Stimulated activated naive B cell treated with anti-CD40 and anti-IgM and Interleukin-4, amounts not matched to agents 10 μg/mL and 1 μg/mL and 100 μg/mL, for 72 hours (primary cell): ENCODE measurements around the gene C2CD2.

Experiments
- ATAC-seq, 2 donors: fragments of 150-1000 bp; cut with Tn5 transposase; replicated peaks; 2 replicates each; pipeline ENCODE4 v1.10.0; 2021; ENCODE audit warnings: moderate library complexity in 1 of 2
- DNase-seq: peaks from one replicate; pipeline ENCODE4 v3.0.0; 2021
- H3K27ac Mint-ChIP-seq: one replicate; pipeline ENCODE4 v1.8.0; 2022; ENCODE audit warnings: mild to moderate bottlenecking, mixed read lengths
- H3K27me3 Mint-ChIP-seq, 2 donors: one replicate each; pipeline ENCODE4 v1.8.0; 2022; ENCODE audit warnings: mixed read lengths in 2 of 2
- H3K36me3 Mint-ChIP-seq, 2 donors: one replicate each; pipeline ENCODE4 v1.8.0; 2022; ENCODE audit warnings: mixed read lengths in 2 of 2, mild to moderate bottlenecking in 1 of 2
- H3K4me1 Mint-ChIP-seq, 2 donors: one replicate each; pipeline ENCODE4 v1.8.0; 2022; ENCODE audit warnings: mixed read lengths in 2 of 2, mild to moderate bottlenecking in 1 of 2
- H3K4me3 Mint-ChIP-seq, 2 donors: one replicate each; pipeline ENCODE4 v1.8.0; 2022; ENCODE audit warnings: mild to moderate bottlenecking in 2 of 2, mixed read lengths in 2 of 2, moderate library complexity in 1 of 2
- H3K9me3 Mint-ChIP-seq, 2 donors: one replicate each; pipeline ENCODE4 v1.8.0; 2022; ENCODE audit warnings: mixed read lengths in 2 of 2, mild to moderate bottlenecking in 1 of 2

Gene C2CD2

DNA sequence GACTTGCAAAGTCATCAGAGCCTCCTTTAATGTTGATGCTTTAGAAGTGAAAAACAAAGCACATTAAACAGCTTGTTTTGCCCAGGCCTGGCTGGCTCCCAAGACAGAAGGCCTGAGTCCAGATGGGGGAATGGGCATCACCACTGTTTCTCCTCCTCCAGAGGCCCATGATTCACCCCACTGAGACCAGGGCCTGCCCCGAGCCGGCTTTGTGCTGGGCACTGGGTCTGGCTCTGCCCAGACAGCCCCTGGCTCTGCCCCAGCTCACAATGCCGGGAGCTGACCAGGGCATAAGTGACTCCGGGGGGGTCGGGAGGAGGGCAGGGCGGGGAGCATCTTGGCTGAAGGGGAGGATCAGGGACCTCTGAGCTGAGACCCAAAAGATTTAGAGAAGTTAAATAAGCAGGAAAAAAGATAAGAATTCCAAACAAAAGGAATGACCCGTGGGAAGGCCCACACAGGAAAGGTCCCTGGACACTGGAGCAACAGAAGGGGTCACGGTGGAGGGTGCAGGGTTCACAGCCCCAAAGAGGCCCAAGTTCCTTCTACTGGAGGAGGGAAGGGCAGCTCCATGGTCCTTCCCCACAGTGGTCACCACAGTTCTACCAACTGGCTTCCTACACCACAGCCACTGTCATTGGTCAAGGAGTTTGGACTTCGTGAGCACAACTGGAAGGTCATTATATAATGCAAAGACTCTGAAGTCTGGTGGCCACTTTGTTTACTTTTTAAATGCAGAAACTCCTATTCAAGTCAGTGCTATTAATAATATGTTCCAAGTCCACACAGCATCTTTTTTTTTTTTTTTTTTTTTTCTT, 5.5 kb downstream of the C2CD2 start:
- Mint-ChIP-seq H3K4me3 (no peak overlapping the region), H3K27me3 (no peaks in the 10 kb centered on the region), H3K27ac (no peak overlapping the region), H3K36me3 (peaks cover 2 to 4% of the 10 kb centered on the region in 2 donors), H3K4me1 (peaks cover 6 to 15% of the 10 kb centered on the region in 2 donors), H3K9me3 (peaks cover 2 to 4% of the 10 kb centered on the region in 2 donors)
- DNase-seq: no peak
- ATAC-seq: no peak

DNA sequence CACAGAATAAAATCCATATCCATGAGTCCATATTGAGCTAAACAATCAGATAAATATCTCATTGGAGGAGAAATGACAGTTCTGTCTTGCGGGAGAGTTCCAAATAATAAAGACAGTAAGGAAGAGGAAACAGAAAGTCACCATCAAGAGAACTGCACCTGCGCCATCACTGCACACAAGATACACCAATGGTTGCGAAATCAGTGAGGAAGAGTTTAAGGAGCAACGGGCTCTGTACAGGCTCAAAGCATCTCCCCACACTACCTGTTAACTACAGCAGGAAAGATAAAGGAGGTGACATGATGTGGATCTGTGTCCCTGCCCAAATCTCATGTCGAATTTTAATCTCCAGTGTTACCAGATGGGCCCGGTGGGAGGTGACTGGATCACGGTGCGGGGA, 7.8 kb downstream of the C2CD2 start:
- Mint-ChIP-seq H3K4me1 (peaks cover 1 to 6% of the 10 kb centered on the region in 2 donors), H3K9me3 (peaks cover 2 to 4% of the 10 kb centered on the region in 2 donors), H3K36me3 (peaks cover 2 to 4% of the 10 kb centered on the region in 2 donors), H3K27me3 (no peaks in the 10 kb centered on the region), H3K27ac (no peak overlapping the region), H3K4me3 (no peak overlapping the region)
- ATAC-seq (no peak), DNase-seq (no peak)

DNA sequence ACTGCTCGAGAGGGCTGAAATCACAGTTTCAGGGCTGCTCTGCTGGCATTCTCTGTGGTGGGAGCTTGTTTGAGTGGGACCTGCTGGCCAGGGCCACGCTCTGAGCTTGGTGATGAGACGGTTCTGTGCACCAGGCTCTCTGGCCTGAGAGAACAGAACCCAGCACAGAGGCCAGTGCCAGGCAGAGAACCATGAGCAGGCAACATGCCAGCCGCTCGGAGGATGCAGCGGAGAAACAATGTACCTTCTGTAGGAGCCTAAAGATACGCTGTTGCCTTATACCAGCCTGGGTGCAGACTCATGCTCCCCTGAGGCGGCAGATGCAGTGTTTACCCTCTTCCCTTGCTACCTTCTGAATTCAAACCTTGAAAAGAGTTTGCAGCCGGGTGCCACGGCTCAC, 10.0 kb downstream of the C2CD2 start:
- H3K36me3 Mint-ChIP-seq: peaks cover 0 to 4% of the 10 kb centered on the region in 2 donors
- H3K27me3 Mint-ChIP-seq: no peaks in the 10 kb centered on the region
- H3K27ac Mint-ChIP-seq: no peak overlapping the region
- H3K9me3 Mint-ChIP-seq: peaks cover 0 to 4% of the 10 kb centered on the region in 2 donors
- ATAC-seq (no peak), DNase-seq (no peak)
- no peak overlapping the region for H3K4me3 Mint-ChIP-seq
- peaks cover 1 to 6% of the 10 kb centered on the region in 2 donors for H3K4me1 Mint-ChIP-seq

DNA sequence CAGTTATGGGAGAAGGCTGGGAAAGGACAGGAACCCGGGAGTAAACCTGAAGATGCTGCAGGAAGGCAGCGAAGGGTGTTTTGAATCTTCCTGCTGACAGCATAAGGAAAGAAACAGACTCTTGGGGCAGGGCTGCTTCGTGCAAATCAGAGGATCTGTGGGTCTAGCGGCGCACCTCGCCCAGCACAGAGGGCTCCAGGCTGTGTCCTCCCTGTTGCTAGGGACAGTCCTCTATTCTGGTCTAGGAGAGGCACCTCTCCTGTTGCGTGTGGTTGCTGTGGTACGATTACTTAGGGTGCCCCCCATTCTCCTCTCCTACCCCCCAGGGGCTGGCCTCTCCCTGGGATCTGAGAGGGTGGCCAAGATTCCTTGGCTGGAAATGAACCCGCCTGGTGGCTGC, 11.4 kb downstream of the C2CD2 start:
- H3K4me3 Mint-ChIP-seq: no peak overlapping the region
- no peak overlapping the region for H3K27ac Mint-ChIP-seq
- H3K4me1 Mint-ChIP-seq: no peaks in the 10 kb centered on the region
- H3K27me3 Mint-ChIP-seq: no peaks in the 10 kb centered on the region
- ATAC-seq: no peak
- DNase-seq: no peak
- H3K36me3 Mint-ChIP-seq: peaks cover 2 to 4% of the 10 kb centered on the region in 2 donors
- peaks cover 0 to 4% of the 10 kb centered on the region in 2 donors for H3K9me3 Mint-ChIP-seq

DNA sequence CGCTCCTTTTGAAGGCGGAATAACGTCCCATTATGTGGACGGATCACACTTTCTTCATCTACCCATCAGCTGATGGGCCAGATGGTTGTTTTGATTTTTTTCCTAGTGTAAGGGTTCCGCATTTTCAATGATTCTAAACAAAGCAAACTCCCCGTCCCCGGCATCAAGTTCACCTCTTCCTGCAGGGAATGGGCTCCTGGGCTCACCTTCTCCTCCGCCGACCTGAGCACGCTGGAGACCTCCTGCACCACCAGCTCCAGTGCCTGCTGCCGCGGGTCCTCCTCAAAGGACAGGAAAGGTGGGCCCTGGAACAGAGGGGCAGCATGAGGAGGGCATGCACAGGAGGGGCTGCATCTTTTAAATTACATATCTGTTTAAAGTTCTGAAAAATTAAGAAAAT, 11.9 kb downstream of the C2CD2 start:
- no peaks in the 10 kb centered on the region for H3K27me3 Mint-ChIP-seq
- peaks cover 2 to 4% of the 10 kb centered on the region in 2 donors for H3K36me3 Mint-ChIP-seq
- DNase-seq (no peak), ATAC-seq (no peak)
- H3K9me3 Mint-ChIP-seq: peaks cover 0 to 4% of the 10 kb centered on the region in 2 donors
- no peak overlapping the region for H3K27ac Mint-ChIP-seq
- H3K4me3 Mint-ChIP-seq: no peak overlapping the region
- H3K4me1 Mint-ChIP-seq: no peaks in the 10 kb centered on the region

DNA sequence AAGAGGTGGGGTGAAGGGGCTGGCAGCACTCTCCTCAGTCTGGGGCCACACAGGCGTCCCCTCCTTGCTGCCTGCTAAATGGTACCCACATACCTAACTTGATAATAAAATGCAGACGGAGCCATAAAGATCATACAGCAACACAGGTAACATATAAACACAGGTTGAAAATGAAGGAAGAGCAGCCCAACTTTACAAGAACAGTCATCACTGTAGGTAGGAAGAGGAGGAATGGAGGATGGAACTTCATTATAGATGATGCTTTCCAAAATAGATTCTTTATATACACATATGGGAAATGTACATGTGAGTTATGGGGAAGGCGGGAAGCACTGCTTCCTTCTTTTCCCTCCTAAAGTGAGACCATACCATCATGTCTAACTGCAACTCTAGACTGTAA, 13.4 kb downstream of the C2CD2 start:
- Mint-ChIP-seq H3K4me3 (no peak overlapping the region), H3K27ac (no peak overlapping the region), H3K36me3 (peaks cover 2 to 4% of the 10 kb centered on the region in 2 donors), H3K4me1 (no peaks in the 10 kb centered on the region), H3K9me3 (peaks cover 0 to 4% of the 10 kb centered on the region in 2 donors), H3K27me3 (peaks cover 0 to 4% of the 10 kb centered on the region in 2 donors)
- DNase-seq (no peak), ATAC-seq (no peak)

DNA sequence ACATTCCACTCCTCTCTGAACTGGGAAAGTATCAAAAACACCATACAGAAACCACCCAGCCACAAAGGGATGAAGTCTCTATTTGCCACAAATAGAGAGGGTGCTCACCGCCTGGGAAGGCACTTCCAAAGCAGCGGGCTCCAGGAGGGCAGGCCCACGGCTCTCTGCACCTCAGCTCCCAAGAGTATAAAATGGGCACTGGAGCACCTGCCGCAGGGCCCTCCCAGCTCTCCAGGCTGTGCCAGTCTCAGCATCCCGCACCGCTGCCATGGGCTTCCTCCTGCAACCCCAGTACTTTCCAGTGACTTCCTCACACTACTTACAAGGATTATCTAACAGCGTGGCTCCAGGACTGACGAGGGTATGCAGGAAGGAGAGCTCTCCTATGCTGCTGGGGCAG, 14.4 kb downstream of the C2CD2 start:
- no peak for ATAC-seq
- no peak for DNase-seq
- Mint-ChIP-seq H3K9me3 (no peaks in the 10 kb centered on the region), H3K36me3 (peaks cover 2 to 4% of the 10 kb centered on the region in 2 donors), H3K4me1 (no peaks in the 10 kb centered on the region), H3K27ac (no peak overlapping the region), H3K27me3 (peaks cover 0 to 4% of the 10 kb centered on the region in 2 donors), H3K4me3 (no peak overlapping the region)

DNA sequence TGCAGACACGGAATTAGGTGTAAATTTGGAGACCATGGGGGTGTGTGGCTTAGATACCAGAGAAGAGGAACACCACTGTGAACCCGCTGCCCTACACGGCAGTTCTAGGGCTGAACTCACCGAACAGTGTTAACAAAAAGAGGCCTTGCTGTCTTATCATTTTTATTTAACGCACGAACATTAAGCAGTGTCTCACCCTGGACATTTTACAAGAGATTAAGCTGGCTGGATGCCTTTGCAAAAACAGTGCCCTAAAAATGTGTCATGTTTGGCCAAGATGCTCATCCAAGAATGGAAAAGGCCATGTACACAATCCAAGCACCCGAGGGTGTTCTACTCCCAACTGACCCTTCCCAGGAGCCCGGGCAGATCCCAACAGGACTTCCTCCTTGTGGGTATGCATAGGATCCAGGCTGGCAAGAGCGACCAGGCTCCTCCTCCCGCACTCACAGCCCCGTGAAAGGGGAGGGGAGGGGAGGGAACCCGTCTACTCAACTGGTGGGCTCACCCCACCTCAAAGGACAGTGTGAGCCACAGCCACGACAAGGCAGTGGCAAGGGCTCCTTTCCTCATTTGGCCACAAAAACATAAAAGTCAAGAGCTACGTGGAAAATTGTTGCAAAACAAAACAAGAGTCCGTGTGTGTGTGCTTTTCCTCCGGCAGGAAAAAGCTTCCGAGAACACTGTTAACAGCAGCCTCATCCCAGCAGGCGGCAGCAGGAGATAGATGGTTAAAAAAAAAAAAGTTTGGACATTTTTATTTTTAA, 20.3 kb downstream of the C2CD2 start:
- DNase-seq (no peak), ATAC-seq (peak; percentile 40 to 53)
- H3K27ac Mint-ChIP-seq: peak overlapping the region; percentile 88
- peaks cover 4 to 5% of the 10 kb centered on the region in 2 donors for H3K36me3 Mint-ChIP-seq
- H3K9me3 Mint-ChIP-seq: no peaks in the 10 kb centered on the region
- H3K4me1 Mint-ChIP-seq: peaks cover 37 to 46% of the 10 kb centered on the region in 2 donors
- peaks cover 0 to 10% of the 10 kb centered on the region in 2 donors for H3K27me3 Mint-ChIP-seq
- peak overlapping the region; percentile 63 to 72 for H3K4me3 Mint-ChIP-seq

DNA sequence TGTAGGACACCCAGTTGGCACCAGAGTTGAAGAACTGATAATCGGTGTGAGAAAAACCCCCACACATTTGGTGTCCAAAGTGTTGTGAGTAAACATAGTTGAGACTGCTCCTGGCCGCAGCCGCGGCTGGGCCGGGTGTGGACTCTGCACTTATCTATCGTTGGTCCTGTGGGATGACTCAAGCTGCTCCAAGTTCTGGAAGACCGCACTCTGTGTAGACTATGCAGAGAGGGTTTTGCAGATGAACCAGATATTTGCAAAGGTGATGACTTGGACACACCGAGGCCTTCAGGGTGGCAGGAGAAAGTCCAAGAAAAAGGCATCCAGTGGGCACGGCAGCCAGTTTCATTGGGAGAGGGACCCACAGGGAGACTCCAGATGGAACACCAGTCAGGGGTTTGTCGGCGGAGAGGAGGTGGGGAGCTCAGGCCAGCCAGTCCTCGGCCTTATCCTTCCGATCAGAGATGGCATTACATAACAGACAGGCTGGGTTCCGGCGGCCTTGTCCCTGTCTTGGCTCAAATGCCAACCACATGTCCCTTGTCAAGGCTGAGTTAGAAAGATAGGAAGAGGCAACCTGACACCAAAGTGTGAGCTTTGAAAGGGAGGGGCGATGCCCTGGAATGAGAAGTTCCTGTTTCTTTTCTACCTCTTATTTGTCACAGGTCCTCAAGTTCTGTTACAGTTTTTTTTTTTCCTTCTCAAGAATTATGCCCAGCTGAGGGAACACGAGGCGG, 21.1 kb downstream of the C2CD2 start:
- Mint-ChIP-seq H3K9me3 (no peaks in the 10 kb centered on the region), H3K27me3 (peaks cover 0 to 10% of the 10 kb centered on the region in 2 donors), H3K4me3 (peak overlapping the region; percentile 63 to 72), H3K36me3 (peaks cover 2 to 5% of the 10 kb centered on the region in 2 donors), H3K27ac (peak overlapping the region; percentile 88), H3K4me1 (peaks cover 40 to 54% of the 10 kb centered on the region in 2 donors)
- ATAC-seq: no peak
- DNase-seq: no peak

DNA sequence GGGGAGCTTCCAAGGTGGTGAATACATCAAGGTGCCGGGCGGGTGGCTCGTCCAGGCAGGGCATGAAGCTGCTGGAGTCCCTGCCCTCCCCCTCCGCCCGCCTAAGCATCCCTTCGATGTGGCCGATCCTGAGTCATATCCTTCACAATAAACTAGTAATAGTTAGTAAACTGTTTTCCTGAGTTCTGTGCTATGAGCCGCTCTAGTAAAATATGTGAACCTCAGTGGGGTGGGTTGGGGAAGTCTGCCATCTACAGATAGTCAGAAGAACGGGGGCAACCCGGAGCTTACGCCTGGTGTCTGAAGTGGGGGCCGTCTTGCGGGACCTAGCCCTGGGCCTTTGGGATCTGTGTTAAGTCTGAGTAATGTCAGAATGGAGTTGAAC, 21.6 kb downstream of the C2CD2 start:
- Mint-ChIP-seq H3K4me1 (peaks cover 40 to 59% of the 10 kb centered on the region in 2 donors), H3K9me3 (no peaks in the 10 kb centered on the region), H3K36me3 (peaks cover 2 to 5% of the 10 kb centered on the region in 2 donors), H3K4me3 (no peak overlapping the region), H3K27me3 (peaks cover 0 to 10% of the 10 kb centered on the region in 2 donors), H3K27ac (peak overlapping the region; percentile 14)
- ATAC-seq: no peak
- no peak for DNase-seq

DNA sequence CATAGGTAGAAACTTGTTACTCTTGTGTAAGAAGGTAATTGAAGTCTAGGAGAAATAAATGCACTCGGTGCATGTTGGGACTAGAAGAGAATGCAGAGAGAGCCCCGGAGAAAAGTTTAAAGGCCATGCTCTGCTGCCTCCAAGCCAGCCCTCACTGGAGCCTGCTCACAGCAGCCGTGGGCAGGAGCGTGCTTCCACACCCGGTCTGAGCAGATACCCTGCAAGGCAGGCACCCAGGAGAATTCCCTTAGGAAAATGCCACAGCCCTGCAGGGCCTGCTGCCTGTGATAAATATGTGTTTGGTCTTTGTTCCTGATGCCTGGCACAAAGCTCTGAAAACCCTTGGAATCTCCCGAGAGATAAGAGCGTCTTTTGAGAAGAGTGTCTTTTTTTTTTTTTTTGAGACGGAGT, 22.8 kb downstream of the C2CD2 start:
- Mint-ChIP-seq H3K27me3 (peaks cover 0 to 8% of the 10 kb centered on the region in 2 donors), H3K36me3 (peaks cover 2 to 5% of the 10 kb centered on the region in 2 donors), H3K9me3 (no peaks in the 10 kb centered on the region), H3K27ac (no peak overlapping the region), H3K4me3 (peak overlapping the region in 1 of 2 donors; percentile 36), H3K4me1 (peaks cover 40 to 71% of the 10 kb centered on the region in 2 donors)
- DNase-seq: no peak
- no peak for ATAC-seq

DNA sequence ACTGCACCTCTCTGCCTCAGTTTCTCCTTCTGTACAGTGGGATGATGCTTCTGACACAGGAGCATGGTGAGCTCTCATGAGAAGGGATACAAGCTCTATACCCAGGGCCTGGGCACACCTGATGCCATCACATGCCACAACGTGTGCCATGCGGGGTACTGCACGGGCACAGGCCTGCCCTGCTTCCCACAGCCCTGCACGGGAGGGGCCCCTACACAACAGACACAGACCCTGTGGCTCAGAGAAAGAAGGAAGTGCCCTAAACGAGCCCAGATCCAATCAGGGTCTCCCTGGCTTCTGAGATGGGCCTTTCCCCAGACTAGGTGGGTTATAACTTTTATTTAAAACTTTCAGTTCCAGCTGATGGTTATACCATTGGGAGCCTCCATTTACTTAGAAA, 24.6 kb downstream of the C2CD2 start:
- peaks cover 48 to 89% of the 10 kb centered on the region in 2 donors for H3K4me1 Mint-ChIP-seq
- no peak for DNase-seq
- H3K27me3 Mint-ChIP-seq: peaks cover 0 to 5% of the 10 kb centered on the region in 2 donors
- peak; percentile 33 to 51 for ATAC-seq
- H3K27ac Mint-ChIP-seq: peak overlapping the region; percentile 75
- H3K4me3 Mint-ChIP-seq: peak overlapping the region in 1 of 2 donors; percentile 22
- no peaks in the 10 kb centered on the region for H3K9me3 Mint-ChIP-seq
- peaks cover 2 to 5% of the 10 kb centered on the region in 2 donors for H3K36me3 Mint-ChIP-seq

DNA sequence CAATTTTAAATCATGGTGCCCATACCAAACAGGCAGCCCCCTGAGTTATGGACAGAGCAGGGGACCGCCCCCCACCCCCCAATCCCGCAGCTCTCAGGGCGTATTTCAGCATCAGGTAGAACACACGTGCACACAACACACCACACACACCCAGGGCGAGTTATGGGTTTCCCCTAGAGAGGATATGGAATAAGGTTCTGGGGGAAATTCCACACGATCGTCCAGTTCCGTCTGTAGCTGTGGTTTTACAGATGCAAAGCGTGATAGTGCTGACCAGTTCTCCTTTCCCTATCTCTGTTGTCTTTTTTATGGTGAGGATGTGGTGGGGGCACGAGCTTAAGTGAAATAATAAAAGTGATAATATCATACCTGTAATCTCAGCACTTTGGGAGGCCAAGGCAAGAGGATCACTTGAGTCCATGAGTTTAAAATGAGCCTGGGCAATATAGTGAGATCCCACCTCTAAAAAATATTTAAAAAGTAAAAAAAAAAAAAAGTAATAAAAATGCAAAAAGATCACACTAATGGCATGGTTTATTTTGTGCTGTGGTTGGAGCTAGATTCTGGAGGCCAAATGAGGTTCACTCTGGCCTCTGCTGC, 25.1 kb downstream of the C2CD2 start:
- peak overlapping the region; percentile 85 for H3K27ac Mint-ChIP-seq
- peaks cover 52 to 93% of the 10 kb centered on the region in 2 donors for H3K4me1 Mint-ChIP-seq
- DNase-seq (peak; percentile 60), ATAC-seq (peak; percentile 72 to 80)
- peaks cover 0 to 3% of the 10 kb centered on the region in 2 donors for H3K27me3 Mint-ChIP-seq
- H3K36me3 Mint-ChIP-seq: peaks cover 2 to 5% of the 10 kb centered on the region in 2 donors
- H3K9me3 Mint-ChIP-seq: no peaks in the 10 kb centered on the region
- peak overlapping the region; percentile 31 to 48 for H3K4me3 Mint-ChIP-seq
